HFF-Myc (cell line): ENCODE results near the gene SELENOO.

Source experiments
- DNase-seq: peaks from one replicate; pipeline ENCODE4 v3.0.0-alpha.2; 2011; ENCODE audit warnings: low read depth; ENCODE audit errors: extremely low read depth
- H3K4me3 ChIP-seq: replicated peaks from 2 replicates; pipeline ENCODE4 v1.5.1; 2011; ENCODE audit warnings: low read depth, mild to moderate bottlenecking, control low read depth, low read length
- TF ChIP-seq, protein P1 (sequence below): IDR thresholded peaks from 2 replicates; pipeline ENCODE4 v1.5.1; 2012; ENCODE audit warnings: mild to moderate bottlenecking, low read depth, low read length, control low read depth; ENCODE audit errors: missing control alignments

Gene SELENOO

GRCh38 chr22:50205781-50206569 is 5.2 kb downstream of the SELENOO start:
- DNase-seq: no peak
- TF ChIP-seq, protein P1, sequence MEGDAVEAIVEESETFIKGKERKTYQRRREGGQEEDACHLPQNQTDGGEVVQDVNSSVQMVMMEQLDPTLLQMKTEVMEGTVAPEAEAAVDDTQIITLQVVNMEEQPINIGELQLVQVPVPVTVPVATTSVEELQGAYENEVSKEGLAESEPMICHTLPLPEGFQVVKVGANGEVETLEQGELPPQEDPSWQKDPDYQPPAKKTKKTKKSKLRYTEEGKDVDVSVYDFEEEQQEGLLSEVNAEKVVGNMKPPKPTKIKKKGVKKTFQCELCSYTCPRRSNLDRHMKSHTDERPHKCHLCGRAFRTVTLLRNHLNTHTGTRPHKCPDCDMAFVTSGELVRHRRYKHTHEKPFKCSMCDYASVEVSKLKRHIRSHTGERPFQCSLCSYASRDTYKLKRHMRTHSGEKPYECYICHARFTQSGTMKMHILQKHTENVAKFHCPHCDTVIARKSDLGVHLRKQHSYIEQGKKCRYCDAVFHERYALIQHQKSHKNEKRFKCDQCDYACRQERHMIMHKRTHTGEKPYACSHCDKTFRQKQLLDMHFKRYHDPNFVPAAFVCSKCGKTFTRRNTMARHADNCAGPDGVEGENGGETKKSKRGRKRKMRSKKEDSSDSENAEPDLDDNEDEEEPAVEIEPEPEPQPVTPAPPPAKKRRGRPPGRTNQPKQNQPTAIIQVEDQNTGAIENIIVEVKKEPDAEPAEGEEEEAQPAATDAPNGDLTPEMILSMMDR: no peak
- no peak overlapping the region for H3K4me3 ChIP-seq

GRCh38 chr22:50206599-50206998 is 5.8 kb downstream of the SELENOO start:
- peak; percentile 21 for DNase-seq
- TF ChIP-seq, protein P1: peak; percentile 67

GRCh38 chr22:50207383-50208140 is 6.8 kb downstream of the SELENOO start:
- H3K4me3 ChIP-seq: no peak overlapping the region
- TF ChIP-seq, protein P1: no peak

More at GRCh38 chr22:50206599-50206998, 5.8 kb downstream of the SELENOO start:
- no peak overlapping the region for H3K4me3 ChIP-seq

DNA sequence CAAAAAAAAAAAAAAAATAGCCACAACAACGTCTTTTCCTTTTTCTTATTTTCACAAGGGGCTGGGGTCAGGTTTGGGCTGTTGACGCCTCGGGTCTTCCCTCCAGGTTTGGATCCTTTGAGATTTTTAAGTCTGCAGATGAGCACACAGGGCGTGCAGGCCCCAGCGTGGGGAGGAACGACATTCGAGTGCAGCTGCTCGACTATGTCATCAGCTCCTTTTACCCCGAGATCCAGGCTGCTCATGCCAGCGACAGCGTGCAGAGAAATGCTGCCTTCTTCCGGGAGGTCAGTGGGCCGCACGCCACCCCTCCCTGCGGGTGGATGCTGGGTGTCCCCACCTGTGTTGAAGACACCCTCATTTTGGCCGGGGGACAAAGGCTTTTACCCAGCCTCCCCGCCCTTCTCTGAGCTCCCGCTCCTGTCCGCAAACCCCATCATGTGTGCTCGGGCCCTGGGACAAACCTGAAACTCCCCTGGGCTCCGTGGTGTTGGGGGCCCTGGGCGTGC is 7.7 kb downstream of the SELENOO start:
- H3K4me3 ChIP-seq: no peak overlapping the region
- TF ChIP-seq, protein P1: no peak
- no peak for DNase-seq

More at GRCh38 chr22:50207383-50208140, 6.8 kb downstream of the SELENOO start:
- DNase-seq: no peak

GRCh38 chr22:50208939-50209892 is 8.4 kb downstream of the SELENOO start:
- DNase-seq: no peak
- H3K4me3 ChIP-seq: no peak overlapping the region
- TF ChIP-seq, protein P1: no peak

GRCh38 chr22:50209893-50210292 is 9.1 kb downstream of the SELENOO start:
- TF ChIP-seq, protein P1: peak; percentile 89
- DNase-seq: peak; percentile 36
- no peak overlapping the region for H3K4me3 ChIP-seq
